Lower leg skin (tissue), 3 donors: ENCODE measurements around the gene GMEB2.

Experiments used
- CTCF ChIP-seq, 3 donors: fragments of 450-650 bp; IDR thresholded peaks; one replicate each; pipeline ENCODE4 v1.5.1; 2016; ENCODE audit warnings: antibody characterized with exemption in 3 of 3, mild to moderate bottlenecking in 3 of 3, moderate library complexity in 2 of 3
- POLR2A ChIP-seq, 2 donors: fragments of 450-650 bp; IDR thresholded peaks; one replicate each; pipeline ENCODE4 v1.6.1; 2016 to 2017; ENCODE audit warnings: antibody characterized with exemption in 2 of 2, mild to moderate bottlenecking in 1 of 2, moderate library complexity in 1 of 2

GRCh38 chr20:63542031-63542559 is 84.8 kb downstream of the GMEB2 start:
- TF ChIP-seq CTCF (IDR thresholded peaks at IDR 0.05), result no peak
- TF ChIP-seq POLR2A (IDR thresholded peaks at IDR 0.05), result no peak
